ENCODE results near the gene IRF2. TPM values are rescaled to one million over a fixed set of nuclear protein-coding genes. Genes with fewer than 3 reads are reported as not detected.
"Not testable (repeated sequence)": the region's sequence is repeated elsewhere in the genome, so short reads cannot be mapped to it uniquely, and the experiment has no call there.

Gene IRF2
- total RNA-seq, 3 donors from 2014 or later: 39.3 to 59.8 (median 53.5) TPM

- TF ChIP-seq, protein P1, sequence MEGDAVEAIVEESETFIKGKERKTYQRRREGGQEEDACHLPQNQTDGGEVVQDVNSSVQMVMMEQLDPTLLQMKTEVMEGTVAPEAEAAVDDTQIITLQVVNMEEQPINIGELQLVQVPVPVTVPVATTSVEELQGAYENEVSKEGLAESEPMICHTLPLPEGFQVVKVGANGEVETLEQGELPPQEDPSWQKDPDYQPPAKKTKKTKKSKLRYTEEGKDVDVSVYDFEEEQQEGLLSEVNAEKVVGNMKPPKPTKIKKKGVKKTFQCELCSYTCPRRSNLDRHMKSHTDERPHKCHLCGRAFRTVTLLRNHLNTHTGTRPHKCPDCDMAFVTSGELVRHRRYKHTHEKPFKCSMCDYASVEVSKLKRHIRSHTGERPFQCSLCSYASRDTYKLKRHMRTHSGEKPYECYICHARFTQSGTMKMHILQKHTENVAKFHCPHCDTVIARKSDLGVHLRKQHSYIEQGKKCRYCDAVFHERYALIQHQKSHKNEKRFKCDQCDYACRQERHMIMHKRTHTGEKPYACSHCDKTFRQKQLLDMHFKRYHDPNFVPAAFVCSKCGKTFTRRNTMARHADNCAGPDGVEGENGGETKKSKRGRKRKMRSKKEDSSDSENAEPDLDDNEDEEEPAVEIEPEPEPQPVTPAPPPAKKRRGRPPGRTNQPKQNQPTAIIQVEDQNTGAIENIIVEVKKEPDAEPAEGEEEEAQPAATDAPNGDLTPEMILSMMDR (IDR thresholded peaks at IDR 0.05): no peak
- Histone ChIP-seq H3K4me3 (no peak overlapping the region), H3K4me1 (ENCODE audit: low read depth) (peaks cover 45% of the 10 kb centered on the region), H3K36me3 (ENCODE audit: low read depth) (no peaks in the 10 kb centered on the region), H3K9me3 (no peaks in the 10 kb centered on the region)
- no peak for ATAC-seq
- intact Hi-C loops (cut with DNase I, micrococcal nuclease): loop anchor here in 1 of 2 donors (10.0 kb wide), 1 partner anchor 60 kb away; no protein-coding TSS in a partner anchor
- no peak for DNase-seq
Observed at GRCh38 chr4:184344899-184345572, 129.3 kb downstream of the IRF2 start.

DNA sequence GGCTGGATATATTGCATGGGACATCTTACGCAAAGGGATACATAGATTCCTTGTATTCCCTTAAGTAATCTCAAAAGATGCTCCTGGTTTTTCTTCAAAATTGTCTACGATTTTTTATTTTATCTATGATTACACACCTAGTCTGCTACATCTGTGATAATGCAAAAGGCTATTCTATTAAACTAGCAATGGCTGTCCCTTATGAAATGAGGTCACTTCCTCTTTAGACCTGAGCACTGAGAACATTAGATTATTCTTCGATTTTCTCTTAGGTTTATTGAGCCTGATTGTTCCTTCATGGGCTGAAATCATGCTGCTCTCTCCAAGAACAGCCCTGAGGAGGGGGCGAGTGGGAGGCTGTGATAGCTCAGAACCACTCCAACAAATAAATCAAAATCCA is 129.9 kb downstream of the IRF2 start:
- no peak for DNase-seq
- intact Hi-C loops (cut with DNase I, micrococcal nuclease): loop anchor here in 1 of 2 donors (10.0 kb wide), 1 partner anchor 60 kb away; no protein-coding TSS in a partner anchor
- ATAC-seq: no peak
- Histone ChIP-seq H3K4me3 (no peak overlapping the region), H3K9me3 (no peaks in the 10 kb centered on the region), H3K4me1 (ENCODE audit: low read depth) (peaks cover 43% of the 10 kb centered on the region), H3K36me3 (ENCODE audit: low read depth) (no peaks in the 10 kb centered on the region)
- TF ChIP-seq, protein P1 (IDR thresholded peaks at IDR 0.05): no peak

DNA sequence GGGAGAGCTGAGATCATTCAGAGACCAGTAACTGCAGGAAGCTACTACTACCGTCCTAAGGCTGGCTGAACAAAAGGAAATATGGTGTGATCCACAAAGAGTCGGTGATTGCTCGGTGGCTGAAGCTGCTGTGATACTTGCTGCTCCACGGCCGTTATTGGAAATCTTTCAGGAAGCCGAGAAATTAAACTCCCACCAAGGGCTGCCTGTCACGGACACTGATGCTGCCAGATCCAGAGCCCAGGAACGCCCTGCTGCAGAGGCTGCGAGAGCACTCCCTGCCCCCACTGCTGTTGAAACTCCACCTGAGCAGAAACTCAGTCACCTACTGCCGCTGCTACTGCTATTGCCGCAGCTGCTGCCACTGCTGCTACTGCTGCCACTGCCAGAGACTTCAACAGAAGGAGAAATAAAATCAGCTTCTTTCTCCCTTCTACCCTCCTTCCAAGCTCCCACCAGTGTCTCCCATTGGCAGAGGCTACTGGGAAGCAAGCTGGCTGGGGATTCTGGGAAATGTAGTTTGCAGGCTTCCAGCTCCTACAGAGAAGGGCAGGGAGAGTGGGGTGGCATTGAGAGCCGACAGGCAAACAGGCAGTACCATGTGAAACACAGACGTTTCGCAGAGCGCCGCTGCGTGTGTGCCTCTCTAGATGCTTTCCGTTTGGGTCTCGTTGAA is 130.7 kb downstream of the IRF2 start:
- Histone ChIP-seq H3K9me3 (no peaks in the 10 kb centered on the region), H3K36me3 (ENCODE audit: low read depth) (no peaks in the 10 kb centered on the region), H3K4me3 (peak overlapping the region; percentile 17), H3K4me1 (ENCODE audit: low read depth) (peaks cover 35% of the 10 kb centered on the region)
- TF ChIP-seq, protein P1 (IDR thresholded peaks at IDR 0.05): no peak
- DNase-seq (peak; percentile 79 to 85 (median 82)), ATAC-seq (peak; percentile 67)
- intact Hi-C loops (cut with DNase I, micrococcal nuclease): loop anchor here in 1 of 2 donors (10.0 kb wide), 1 partner anchor 59 kb away; no protein-coding TSS in a partner anchor

DNA sequence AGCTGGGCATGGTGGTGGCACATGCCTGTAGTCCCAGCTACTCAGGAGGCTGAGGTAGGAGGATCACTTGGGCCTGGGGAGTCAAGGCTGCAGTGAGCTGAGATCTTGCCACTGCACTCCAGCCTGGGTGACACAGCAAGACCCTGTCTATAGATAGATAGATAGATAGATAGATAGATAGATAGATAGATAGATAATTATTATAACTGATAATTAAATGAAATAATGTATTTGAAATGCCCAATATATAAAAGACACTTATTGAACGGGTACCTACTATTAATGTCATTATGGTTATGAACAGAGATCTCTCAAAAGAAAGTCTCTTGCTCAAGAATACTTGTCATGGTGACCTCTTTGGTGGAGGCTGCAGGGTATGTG is 131.5 kb downstream of the IRF2 start:
- not testable (repeated sequence) for H3K36me3 ChIP-seq (ENCODE audit: low read depth); H3K4me3 ChIP-seq; ATAC-seq; H3K9me3 ChIP-seq; DNase-seq
- intact Hi-C loops (cut with DNase I, micrococcal nuclease): loop anchor here in 1 of 2 donors (10.0 kb wide), 1 partner anchor 58 kb away; no protein-coding TSS in a partner anchor
- H3K4me1 ChIP-seq (ENCODE audit: low read depth): peaks cover 27% of the 10 kb centered on the region

GRCh38 chr4:184342167-184342856 is 132.0 kb downstream of the IRF2 start:
- H3K36me3 ChIP-seq (ENCODE audit: low read depth): no peaks in the 10 kb centered on the region
- ATAC-seq (peak; percentile 3), DNase-seq (no peak)
- peaks cover 9% of the 10 kb centered on the region for H3K9me3 ChIP-seq
- H3K4me3 ChIP-seq: no peak overlapping the region
- TF ChIP-seq, protein P1 (IDR thresholded peaks at IDR 0.05): no peak
- intact Hi-C loops (cut with DNase I, micrococcal nuclease): loop anchor here in 1 of 2 donors (10.0 kb wide), 1 partner anchor 58 kb away; no protein-coding TSS in a partner anchor
- H3K4me1 ChIP-seq (ENCODE audit: low read depth): peaks cover 22% of the 10 kb centered on the region

DNA sequence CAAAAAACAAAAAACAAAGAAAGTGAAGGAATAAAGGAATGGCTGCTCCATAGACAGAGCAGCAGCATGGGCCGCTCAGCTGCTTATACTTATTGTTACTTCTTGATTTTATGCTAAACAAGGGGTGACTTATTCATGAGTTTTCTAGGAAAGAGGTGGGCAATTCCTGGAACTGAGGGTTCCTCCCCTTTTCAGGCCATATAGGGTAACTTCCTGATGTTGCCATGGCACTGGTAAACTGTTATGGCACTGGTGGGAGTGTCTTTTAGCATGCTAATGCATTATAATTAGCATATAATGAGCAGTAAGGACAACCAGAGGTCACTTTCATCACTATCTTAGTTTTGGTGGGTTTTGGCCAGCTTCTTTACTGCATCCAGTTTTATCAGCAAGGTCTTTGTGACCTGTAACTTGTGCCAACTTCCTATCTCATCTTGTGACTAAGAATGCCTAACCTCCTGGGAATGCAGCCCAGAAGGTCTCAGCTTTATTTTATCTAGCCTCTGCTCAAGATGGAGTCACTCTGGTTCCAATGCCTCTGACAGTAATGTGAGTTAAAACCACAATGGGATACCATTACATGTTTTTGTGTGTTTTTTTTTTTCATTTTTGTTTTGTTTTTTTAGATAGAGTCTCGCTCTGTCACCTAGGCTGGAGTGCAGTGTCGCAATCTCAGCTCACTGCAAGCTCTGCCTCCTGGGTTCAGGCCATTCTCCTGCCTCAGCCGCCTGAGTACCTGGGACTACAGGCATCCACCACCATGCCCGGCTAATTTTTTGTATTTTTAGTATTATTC is 134.8 kb downstream of the IRF2 start:
- not testable (repeated sequence) for DNase-seq; H3K9me3 ChIP-seq; ATAC-seq; H3K4me1 ChIP-seq (ENCODE audit: low read depth); H3K36me3 ChIP-seq (ENCODE audit: low read depth); H3K4me3 ChIP-seq
- intact Hi-C loops (cut with DNase I, micrococcal nuclease): loop anchor here in 1 of 2 donors (10.0 kb wide), 1 partner anchor 55 kb away; no protein-coding TSS in a partner anchor
